Adipocyte (in vitro differentiated cells): ENCODE measurements around the gene VDAC1.
A peak's percentile ranks its signal among the peaks of the same experiment; 100 is the strongest.

ENCODE experiments used
- DNase-seq: peaks from one replicate; pipeline ENCODE4 v3.0.0-alpha.2; 2015; ENCODE audit warnings: low read depth
- H3K27me3 ChIP-seq: replicated peaks from 2 replicates; pipeline ENCODE4 v1.7.0; 2013; ENCODE audit warnings: mild to moderate bottlenecking, low read length, moderate library complexity; ENCODE audit not compliant: control insufficient read depth, insufficient read depth
- H3K36me3 ChIP-seq: 2 replicates; pipeline ENCODE4 v1.7.0; 2013; ENCODE audit warnings: low read length, mild to moderate bottlenecking, moderate library complexity; ENCODE audit not compliant: control insufficient read depth, insufficient read depth, severe bottlenecking
- H3K4me1 ChIP-seq: 2 replicates; pipeline ENCODE4 v1.7.0; 2013; ENCODE audit warnings: mild to moderate bottlenecking, low read length, moderate library complexity; ENCODE audit not compliant: control insufficient read depth, insufficient read depth
- H3K4me3 ChIP-seq: 2 replicates; pipeline ENCODE4 v1.7.0; 2013; ENCODE audit warnings: mild to moderate bottlenecking, low read length, moderate library complexity
- H3K9ac ChIP-seq: 2 replicates; pipeline ENCODE4 v1.7.0; 2013; ENCODE audit warnings: mild to moderate bottlenecking, low read length, moderate library complexity
- H3K9me3 ChIP-seq: 2 replicates; pipeline ENCODE4 v1.7.0; 2013; ENCODE audit warnings: mild to moderate bottlenecking, low read length, moderate library complexity; ENCODE audit not compliant: control insufficient read depth

VDAC1 gene

GRCh38 chr5:133948721-133949120 lies 56.1 kb downstream of the VDAC1 start:
- DNase-seq, result no peak
- Histone ChIP-seq H3K4me3 (no peak overlapping the region), H3K27me3 (peaks cover 16% of the 10 kb centered on the region), H3K36me3 (no peaks in the 10 kb centered on the region), H3K9me3 (no peaks in the 10 kb centered on the region), H3K4me1 (peaks cover 10% of the 10 kb centered on the region), H3K9ac (no peak overlapping the region)

- Histone ChIP-seq H3K9me3 (no peaks in the 10 kb centered on the region), H3K36me3 (no peaks in the 10 kb centered on the region), H3K27me3 (peaks cover 16% of the 10 kb centered on the region), H3K9ac (no peak overlapping the region), H3K4me1 (no peaks in the 10 kb centered on the region), H3K4me3 (no peak overlapping the region)
- DNase-seq, result no peak
Measured at GRCh38 chr5:133947431-133947841, 57.3 kb downstream of the VDAC1 start.

- peaks cover 16% of the 10 kb centered on the region for H3K27me3 ChIP-seq
- no peaks in the 10 kb centered on the region for H3K4me1 ChIP-seq
- H3K4me3 ChIP-seq, result no peak overlapping the region
- H3K9me3 ChIP-seq, result no peaks in the 10 kb centered on the region
- no peak for DNase-seq
- no peaks in the 10 kb centered on the region for H3K36me3 ChIP-seq
- no peak overlapping the region for H3K9ac ChIP-seq
Measured at GRCh38 chr5:133945568-133945967, 59.2 kb downstream of the VDAC1 start.

GRCh38 chr5:133944263-133945185 lies 60.3 kb downstream of the VDAC1 start:
- H3K4me3 ChIP-seq, result no peak overlapping the region

GRCh38 chr5:133943475-133943817 lies 61.3 kb downstream of the VDAC1 start:
- peaks cover 16% of the 10 kb centered on the region for H3K27me3 ChIP-seq
- no peaks in the 10 kb centered on the region for H3K9me3 ChIP-seq
- no peaks in the 10 kb centered on the region for H3K4me1 ChIP-seq
- no peak overlapping the region for H3K9ac ChIP-seq
- no peak overlapping the region for H3K4me3 ChIP-seq
- DNase-seq, result no peak
- H3K36me3 ChIP-seq, result no peaks in the 10 kb centered on the region

More at GRCh38 chr5:133944263-133945185, 60.3 kb downstream of the VDAC1 start:
- peak; percentile 42 for DNase-seq
- H3K27me3 ChIP-seq, result peaks cover 16% of the 10 kb centered on the region
- H3K9ac ChIP-seq, result no peak overlapping the region
- no peaks in the 10 kb centered on the region for H3K36me3 ChIP-seq
- no peaks in the 10 kb centered on the region for H3K4me1 ChIP-seq
- no peaks in the 10 kb centered on the region for H3K9me3 ChIP-seq

GRCh38 chr5:133942614-133943474 lies 61.9 kb downstream of the VDAC1 start:
- DNase-seq, result peak; percentile 30

GRCh38 chr5:133941456-133942196 lies 63.1 kb downstream of the VDAC1 start:
- no peaks in the 10 kb centered on the region for H3K9me3 ChIP-seq
- no peaks in the 10 kb centered on the region for H3K36me3 ChIP-seq
- no peak overlapping the region for H3K4me3 ChIP-seq
- H3K27me3 ChIP-seq, result peaks cover 15% of the 10 kb centered on the region
- H3K4me1 ChIP-seq, result no peaks in the 10 kb centered on the region
- H3K9ac ChIP-seq, result no peak overlapping the region
- DNase-seq, result no peak

More at GRCh38 chr5:133942614-133943474, 61.9 kb downstream of the VDAC1 start:
- Histone ChIP-seq H3K4me3 (no peak overlapping the region), H3K27me3 (peaks cover 16% of the 10 kb centered on the region), H3K9ac (no peak overlapping the region), H3K4me1 (no peaks in the 10 kb centered on the region), H3K9me3 (no peaks in the 10 kb centered on the region), H3K36me3 (no peaks in the 10 kb centered on the region)

- no peaks in the 10 kb centered on the region for H3K4me1 ChIP-seq
- H3K9ac ChIP-seq, result no peak overlapping the region
- H3K9me3 ChIP-seq, result no peaks in the 10 kb centered on the region
- no peak for DNase-seq
- H3K4me3 ChIP-seq, result no peak overlapping the region
- H3K36me3 ChIP-seq, result no peaks in the 10 kb centered on the region
- H3K27me3 ChIP-seq, result peaks cover 13% of the 10 kb centered on the region
Measured at GRCh38 chr5:133939668-133940067, 65.1 kb downstream of the VDAC1 start.

- Histone ChIP-seq H3K27me3 (peaks cover 12% of the 10 kb centered on the region), H3K9ac (no peak overlapping the region), H3K9me3 (no peaks in the 10 kb centered on the region), H3K4me3 (no peak overlapping the region), H3K36me3 (no peaks in the 10 kb centered on the region), H3K4me1 (no peaks in the 10 kb centered on the region)
- no peak for DNase-seq
Measured at GRCh38 chr5:133938929-133939328, 65.8 kb downstream of the VDAC1 start.

- no peak for DNase-seq
- Histone ChIP-seq H3K9me3 (no peaks in the 10 kb centered on the region), H3K27me3 (peaks cover 14% of the 10 kb centered on the region), H3K9ac (no peak overlapping the region), H3K4me1 (no peaks in the 10 kb centered on the region), H3K4me3 (no peak overlapping the region), H3K36me3 (no peaks in the 10 kb centered on the region)
Measured at GRCh38 chr5:133938039-133938821, 66.5 kb downstream of the VDAC1 start.
